GM21526 (cell line): ENCODE measurements around the gene DGCR6L.
"Not testable (repeated sequence)": the region's sequence is repeated elsewhere in the genome, so short reads cannot be mapped to it uniquely, and the experiment has no call there.

Experiments used
- ATAC-seq: cut with Tn5 transposase; IDR thresholded peaks from one replicate; pipeline ENCODE4 v1.9.1; 2021; ENCODE audit warnings: moderate library complexity; ENCODE audit not compliant: unreplicated experiment, low FRiP score

Gene DGCR6L

DNA sequence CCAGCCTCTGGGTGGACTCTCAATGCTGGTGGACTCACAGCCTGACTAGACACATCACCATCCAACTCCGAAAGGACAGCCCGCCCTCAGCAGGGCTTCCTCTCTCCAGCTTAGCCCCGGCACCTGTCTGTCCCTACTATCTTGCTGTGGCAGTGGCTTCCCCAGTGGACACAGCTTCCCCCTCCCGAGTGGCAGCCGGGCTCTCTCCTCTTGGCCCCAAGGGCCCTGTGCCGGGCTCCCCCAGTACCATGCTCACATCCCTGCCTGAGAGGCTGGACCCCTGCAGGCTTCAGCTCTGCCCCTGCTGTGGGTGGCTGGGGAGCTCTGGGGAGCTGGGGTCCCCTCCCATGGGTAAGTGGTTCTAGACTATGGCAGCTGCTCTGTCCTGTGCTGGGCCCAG, 9.1 kb downstream of the DGCR6L start:
- ATAC-seq = not testable (repeated sequence)

DNA sequence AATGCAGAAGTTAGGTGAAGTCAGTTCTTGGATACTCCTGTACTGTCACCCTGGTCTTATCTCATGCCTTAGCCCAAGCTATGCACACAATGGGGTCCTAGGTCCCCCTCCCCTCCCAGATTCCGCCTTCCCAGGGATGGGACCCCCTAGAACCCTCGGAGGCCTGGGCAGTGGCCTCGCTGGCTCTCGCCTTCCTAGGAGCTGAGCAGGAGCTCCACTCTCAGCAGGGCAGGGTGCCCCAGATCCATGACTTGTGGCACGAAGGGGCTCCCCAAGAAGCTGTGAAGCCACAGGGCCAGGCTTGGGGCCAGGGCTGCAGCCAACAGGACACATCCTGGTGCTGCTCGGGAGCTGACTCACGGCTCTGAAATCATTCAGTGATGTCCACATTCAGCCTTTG, 9.7 kb downstream of the DGCR6L start:
- not testable (repeated sequence) for ATAC-seq

DNA sequence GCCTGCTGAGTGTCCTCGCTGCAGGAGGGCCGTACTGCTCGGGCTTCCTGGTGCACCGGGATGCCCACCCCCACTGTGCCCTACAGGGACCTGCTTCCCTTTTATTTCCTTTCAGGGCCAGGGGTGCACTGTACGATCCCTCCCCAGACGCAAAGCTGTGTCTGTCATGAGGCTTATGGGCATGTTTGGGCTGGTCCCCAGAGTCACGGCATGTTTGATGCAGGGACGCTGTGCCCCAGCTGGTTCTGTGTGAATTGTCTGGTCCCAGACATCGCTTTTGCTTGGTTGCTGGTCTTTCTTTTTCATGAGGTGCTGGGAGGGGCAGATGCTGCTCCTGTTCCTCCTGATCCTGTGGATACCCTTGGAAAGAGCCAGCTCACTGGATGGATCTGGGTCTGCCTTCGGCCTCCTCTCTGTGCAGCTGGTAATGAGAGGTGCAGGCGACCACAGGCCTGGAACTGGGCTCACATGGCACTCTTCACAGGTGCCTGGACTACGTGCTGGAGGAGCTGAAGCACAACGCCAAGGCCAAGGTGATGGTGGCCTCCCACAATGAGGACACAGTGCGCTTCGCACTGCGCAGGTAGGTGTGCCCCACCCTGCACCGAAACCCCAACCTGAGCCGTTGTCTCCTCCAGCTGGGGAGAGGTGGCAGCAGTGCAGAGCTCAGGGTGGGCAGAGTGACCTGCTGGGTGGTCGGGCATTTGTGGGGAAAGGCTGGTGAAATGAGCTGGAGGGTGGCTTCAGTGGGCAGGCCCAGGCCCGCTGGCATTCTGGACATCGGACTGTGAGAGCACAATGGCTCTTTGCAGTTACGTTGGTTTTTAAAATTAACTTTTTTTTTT, 10.8 kb downstream of the DGCR6L start:
- ATAC-seq = not testable (repeated sequence)

DNA sequence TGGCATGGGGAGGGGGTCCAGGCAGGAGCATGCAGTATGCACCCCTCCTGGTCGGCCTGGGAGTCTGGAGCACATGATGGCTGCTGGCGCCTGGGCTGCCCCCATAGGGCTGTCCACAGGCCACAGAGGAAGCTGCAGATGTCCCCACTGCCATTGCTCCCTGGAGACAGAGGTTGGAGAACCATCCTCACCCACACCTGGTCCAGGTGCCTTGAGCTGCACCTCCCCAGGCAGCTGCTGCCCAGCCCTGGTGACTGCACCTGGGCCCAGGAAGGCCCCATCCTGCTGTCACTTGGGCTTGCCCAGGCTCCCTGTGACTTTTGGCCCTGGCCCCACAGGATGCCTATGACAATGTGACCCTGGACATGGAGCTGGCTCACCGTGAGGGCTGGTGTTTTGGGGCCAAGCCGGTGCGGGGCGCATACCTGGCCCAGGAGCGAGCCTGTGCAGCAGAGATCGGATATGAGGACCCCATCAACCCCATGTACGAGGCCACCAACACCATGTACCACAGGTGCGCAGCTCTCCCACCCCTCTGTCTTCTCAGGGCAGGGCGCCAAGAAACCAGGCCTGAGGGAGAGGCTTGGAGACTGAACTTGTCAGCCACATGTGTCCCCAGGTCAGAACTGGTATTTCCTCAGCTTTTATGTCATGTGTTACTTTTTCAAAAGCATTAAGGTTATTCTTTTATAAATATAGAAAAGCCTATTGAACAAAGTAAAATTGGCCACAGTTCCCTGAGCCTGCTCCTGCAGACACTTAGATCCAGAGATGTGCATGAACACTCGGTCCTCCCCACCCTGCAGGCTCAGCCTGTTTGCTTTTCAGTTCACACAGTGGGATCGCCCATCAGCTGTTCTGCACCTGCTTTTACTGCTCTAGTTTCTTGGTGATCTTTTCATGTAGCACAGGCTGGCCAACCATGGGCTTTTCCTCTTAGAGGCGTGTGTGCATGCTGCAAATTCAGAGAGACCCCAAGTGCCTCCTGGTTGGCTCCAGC, 12.1 kb downstream of the DGCR6L start:
- not testable (repeated sequence) for ATAC-seq

DNA sequence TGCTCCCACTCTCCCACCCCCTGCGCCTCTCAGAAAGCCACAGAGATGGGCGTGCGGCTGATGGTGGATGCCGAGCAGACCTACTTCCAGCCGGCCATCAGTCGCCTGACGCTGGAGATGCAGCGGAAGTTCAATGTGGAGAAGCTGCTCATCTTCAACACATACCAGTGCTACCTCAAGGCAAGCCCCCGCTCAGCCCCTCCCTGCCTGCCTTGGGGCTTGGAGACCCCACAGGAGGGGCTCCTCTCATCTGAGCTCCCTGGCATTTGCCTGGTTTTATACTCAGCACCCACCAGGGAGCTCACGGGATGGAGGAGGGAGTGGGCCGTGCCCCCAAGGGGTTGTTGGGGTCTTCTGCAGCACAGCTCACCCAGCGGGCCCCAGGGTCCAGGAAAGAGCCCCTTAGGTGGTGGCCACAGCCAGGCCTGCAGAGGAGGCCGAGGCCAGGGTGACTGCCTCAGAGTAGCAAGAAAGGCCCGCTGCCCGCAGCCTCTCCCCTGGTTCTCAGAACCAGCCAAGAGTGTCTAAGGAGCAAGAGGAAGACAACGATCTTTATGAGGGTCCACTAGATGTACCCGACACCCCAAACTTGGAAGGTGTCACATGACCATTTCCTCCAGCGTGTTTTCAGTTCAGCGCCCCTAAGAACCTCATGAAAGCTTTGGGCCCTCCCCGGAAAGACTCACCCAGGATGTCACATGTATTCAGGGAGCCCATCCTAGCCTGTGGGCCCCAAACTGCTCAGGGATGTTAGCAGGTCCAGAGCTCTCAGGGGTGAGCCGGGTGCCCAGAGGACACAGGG, 13.0 kb downstream of the DGCR6L start:
- ATAC-seq = not testable (repeated sequence)

DNA sequence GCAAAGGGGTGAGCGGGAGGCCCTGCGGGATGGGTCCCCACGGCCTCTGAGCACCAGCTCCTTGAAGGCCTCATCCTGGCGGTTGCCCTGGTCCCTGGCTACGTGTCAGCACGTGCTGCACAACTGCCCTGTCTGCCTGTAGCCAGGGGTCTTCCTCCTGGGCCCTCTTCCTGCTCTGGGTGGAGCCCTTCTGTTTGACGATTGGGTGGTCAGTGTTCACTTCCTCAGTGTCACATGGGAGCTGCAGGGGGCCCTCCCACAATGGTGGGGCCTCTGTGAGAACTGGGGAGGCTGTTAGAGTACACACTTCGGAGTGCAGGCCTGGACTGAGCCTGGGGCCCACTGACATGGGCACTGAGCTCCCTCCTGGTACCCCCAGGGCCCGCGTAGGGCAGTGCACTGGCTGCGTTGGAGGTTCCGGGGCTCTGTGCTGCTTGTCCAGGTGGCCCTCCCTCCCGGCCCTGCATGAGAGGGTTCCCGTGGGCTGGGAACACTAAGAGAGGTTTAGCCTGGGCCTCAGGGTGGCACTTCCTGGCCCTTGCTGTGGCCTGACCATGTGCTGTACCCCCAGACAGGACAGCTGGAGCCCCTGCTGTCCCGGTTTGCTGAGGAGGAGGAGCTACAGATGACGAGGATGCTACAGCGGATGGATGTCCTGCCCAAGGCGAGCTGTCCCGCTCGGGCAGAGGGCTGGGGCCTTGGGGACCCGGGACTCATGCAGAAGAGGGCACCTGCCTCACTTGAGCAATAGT, 13.8 kb downstream of the DGCR6L start:
- no peak for ATAC-seq

DNA sequence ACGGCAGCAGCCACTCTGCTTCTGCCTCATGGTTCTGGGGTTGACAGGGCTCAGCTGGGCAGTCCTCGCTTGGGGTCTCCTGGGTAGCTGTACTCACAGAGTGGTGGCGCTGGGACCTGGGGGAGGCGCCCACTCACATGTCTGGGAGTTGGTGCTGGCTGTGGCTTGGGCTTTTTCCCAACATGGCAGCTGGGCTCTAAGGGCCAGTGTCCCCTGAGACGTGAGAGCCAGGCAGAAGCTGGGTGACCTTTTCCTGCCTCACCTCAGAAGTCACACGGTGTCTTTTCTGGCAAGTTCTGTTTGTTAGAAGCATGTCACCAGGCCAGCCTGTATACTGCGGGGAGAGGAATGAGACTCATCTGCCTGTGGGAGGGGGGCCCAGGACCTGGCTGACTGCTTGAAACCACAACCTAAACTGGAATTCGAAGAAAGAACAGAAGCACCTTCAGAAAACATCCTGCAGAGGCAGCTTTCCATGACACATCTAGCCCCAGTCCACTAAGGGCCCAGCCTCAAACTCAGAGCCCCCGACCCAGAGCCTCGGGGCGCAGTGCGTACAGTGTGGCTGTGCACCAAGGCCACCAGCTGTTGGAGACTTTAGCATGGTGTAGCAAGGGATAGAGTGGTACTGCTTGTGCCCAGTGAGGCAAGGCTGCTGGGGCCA, 14.5 kb downstream of the DGCR6L start:
- ATAC-seq = not testable (repeated sequence)

DNA sequence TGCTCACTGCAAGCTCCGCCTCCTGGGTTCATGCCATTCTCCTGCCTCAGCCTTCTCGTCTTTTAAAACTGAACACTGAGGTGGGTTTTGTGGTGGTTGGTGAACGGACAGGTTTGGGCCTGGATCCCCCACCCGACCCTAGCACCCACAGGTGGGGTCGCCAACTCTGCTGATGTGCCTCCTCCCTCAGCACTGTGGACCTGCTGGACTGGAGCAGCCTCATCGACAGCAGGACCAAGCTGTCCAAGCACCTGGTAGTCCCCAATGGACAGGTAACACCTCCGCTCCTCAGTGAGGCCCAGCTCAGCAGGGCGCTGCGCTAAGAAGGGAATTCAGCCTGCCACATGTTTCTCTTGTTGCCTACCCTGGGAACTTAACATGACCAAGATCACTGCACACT, 15.2 kb downstream of the DGCR6L start:
- no peak for ATAC-seq

DNA sequence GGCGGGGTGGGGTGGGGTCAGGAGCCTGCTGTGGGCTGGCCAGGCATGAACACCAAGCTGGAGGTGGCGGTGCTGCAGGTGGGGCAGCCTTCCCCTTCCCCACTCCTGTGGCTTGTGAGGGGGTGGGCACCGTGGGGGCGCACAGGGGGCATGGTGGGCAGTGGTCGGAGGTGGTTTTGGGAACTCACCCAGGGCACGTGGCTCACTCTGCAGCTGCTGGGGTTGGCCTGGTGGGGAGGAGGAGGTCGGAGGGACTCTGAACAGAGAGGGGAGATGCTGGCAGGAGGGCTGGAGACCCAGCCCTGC, 16.7 kb downstream of the DGCR6L start:
- not testable (repeated sequence) for ATAC-seq

DNA sequence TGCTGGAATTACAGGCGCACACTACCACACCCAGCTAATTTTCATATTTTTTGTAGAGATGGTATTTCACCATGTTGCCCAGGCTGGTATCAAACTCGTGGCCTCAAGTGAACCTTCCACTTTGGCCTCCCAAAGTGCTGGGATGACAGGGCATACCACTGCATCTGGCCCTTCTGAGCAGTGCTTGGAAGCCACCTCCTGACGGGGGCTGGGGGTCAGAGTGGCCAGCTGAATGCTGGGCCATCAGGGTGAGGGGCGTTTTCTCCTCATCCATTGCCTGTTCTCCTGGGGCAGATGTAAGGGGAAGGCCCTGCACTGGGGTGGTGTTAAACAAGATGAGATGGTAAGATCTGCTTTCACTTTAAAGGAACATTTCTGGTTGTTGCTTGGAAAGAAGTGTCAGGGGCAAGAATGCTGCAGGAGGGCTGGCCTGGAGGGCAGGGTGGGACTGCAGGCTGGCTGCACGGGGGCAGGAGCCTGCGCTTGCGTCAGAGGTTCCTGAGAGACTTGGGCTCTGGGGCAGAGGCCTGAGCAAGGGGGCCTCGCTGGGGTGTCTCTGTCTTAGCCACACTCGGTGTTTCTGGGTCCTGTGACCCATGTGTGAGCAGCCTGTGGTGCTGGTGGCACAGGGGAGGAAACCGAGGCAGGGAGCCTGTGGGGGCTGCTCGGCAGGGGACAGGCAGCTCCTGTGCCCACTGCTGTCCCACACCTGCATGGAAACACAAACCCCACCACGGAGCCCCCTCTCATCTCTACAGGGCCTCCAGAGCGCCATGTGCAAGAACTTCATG, 17.2 kb downstream of the DGCR6L start:
- no peak for ATAC-seq

DNA sequence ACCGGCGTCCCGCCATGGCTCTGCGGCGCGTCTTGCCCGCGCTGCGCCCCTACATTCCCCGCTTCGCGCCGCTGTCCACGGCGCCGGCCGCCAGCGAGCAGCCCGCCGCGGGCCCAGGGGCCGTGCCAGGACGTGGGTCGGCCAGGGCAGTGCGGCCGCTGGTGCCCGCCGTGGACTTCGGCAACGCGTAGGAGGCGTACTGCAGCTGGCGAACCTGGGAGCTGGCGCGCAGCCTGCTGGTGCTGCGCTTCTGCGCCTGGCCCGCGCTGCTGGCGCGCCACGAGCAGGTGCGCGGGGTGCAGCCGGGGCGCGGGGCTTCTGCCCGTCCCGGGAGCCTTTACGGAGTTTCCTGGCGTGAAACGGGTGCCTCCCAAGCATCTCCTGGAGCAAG, 20.1 kb downstream of the DGCR6L start:
- no peak for ATAC-seq

DNA sequence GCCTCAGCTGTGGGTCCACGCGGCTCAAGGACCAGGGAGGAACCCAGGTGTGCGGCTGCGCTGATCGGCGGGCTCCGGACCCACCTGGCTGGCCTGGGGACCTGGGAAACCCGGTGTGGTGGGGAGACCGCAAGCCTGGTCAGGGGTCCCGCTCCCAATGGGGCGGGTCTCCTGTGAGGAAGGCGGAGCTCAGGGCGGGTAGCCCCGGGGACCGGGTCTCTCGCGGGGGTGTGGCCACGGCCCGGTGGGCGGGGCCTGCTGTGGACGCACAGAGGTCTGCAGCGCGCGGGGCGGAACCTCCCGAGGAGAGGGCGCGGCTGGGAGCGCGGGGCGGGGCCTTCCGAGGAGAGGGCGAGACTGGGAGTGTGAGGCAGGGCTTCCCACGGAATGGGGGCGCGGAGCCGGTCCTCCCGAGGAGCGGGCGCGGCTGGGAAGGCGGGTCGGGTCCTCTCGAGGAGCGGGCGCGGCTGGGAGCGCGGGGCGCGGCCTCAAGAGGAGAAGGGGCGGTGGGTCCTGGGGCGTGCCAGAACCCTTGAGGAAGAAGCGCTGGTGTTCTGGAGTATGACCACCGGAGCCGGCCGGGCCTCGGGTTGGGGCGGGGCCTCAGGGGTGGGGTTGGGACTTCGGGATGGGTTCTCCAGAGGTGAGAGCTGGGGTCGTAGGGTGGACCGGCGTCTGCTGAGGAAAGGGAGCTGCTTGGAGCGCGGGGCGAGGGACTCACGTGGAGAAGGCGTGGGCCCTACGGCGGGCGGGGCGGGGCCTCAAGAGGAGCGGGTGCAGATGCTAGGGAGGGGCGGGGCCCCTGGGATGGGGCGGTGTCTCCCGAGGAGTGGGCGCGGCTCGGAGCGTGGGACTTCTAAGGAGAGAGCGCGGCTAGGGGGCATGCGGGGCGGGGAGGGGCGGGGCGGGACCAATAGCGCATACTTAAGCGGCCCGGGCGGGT, 20.8 kb downstream of the DGCR6L start:
- no peak for ATAC-seq

DNA sequence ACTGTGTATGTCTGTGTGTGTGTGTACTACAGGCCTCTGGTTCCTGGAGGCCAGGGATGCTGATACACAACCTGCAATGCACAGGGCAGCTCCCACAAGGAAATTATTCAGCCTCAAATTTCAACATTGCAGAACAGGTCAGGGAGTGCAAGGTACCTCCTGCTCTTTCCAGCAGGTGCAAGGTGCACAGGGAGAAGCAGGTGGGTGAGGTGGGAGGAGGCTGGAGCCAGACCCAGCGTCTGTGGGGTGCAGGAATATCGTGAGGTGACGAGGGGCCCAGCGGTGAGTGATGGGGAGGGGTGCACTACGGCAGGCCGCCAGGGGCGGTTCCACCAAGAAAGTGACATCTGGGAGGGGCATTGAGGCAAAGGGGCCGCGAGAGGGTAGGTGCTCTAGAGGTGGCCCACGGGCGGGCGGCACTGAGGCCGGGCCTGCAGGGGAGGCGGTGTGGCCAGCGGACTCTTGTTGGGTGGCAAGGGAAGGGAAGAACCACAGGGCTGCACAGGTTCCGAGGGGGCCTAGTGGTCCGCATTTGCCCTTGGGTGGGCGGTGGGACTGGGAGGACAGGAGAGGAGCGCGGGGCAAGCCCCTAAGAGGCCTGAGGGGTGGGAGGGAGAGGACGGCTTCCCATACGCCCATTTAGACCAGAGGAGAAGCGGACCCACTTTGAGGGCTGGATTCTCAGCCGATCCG, 21.6 kb downstream of the DGCR6L start:
- no peak for ATAC-seq

DNA sequence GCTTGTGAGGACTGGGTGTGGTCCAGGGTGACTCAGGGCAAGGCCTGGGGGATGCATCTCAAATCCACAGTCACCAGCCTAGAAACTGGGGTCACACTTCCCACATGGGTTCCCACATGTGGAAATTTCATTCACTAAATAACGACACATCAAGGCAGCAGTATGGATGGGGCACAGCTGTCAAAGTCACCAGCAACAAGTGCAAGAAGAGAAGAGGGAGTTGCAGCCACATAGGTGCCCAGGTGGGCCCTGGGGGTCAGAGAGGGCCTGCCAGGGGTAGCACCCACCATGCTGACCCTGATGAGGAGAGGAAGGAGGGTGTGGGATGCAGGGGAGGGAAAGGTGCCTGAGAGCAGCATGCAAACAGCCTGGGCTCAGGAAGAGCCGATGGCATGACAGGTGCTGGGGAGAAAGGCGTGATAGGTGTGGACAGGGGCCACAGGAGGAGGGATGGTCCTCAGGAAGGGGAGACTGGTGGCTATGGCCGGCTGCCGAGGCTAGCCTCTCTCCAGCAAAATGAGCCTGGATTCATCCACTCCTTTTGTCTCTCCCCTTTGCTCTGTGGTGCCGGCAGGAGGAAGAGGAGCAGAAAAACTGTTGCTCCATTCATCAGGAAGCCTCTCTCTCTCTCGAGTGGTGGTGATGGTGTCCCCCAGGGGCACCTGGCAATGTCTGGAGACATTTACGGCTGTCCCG, 22.3 kb downstream of the DGCR6L start:
- no peak for ATAC-seq

DNA sequence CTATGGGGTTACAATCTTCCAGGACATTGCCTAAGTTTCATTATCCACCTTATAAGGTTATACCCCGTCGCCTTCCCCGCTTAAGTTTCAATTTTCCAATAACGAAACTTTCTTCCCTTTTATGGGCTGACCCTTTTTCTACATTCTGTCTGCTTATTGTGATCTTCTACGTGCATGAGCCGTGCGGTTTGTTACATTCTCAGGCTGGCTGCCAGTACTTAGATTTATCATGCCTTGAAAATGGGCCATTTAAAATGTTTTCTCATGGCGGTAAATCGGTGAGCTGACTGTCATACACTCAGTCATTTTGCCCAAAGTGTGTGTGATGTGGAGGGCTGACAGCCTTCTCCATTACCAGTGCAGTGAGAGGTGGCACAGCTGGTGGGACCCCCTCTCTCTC, 23.3 kb downstream of the DGCR6L start:
- ATAC-seq = no peak

DNA sequence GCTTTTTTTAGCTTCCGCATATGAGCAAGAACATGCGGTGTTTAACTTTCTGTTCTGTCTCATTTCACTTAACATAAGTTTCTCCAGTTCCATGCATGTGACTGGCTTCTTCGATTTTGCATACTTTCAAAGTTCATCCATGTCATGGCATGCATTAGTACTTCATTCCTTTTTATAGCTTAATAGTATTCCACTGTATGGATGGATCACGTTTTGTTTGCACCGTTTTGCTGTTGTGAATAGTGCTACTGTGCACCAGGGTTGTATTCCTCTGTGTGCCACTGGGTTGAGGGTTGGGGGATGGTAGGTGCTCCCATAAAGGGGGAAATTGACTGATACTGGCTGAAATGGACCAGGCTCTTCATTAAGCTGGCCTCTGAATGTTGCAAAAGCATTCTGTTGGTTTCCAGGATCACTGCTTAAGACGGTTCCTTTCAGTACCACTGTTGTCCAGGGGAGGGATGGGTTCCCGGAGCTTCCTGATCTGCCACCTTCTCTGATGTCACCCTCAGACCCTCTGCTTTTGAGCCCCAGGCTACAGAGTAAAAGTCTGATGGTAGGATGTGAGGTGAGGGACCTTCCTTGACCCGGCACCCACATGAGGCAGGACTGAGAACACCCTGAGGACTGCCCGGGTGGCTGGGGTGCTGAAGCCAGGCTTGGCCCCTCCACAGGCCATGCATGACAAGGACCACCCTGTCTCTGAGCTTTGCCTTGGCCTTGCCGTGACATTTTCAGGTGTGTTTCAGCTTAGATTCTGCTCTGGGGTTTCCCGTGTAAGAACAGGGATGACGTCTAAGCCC, 24.4 kb downstream of the DGCR6L start:
- ATAC-seq = no peak
